DND-41 (cell line): Measurements from ENCODE around the gene FERMT2.
A peak's percentile ranks its signal among the peaks of the same experiment; 100 is the strongest.

Experiments used
- ATAC-seq: fragments of 200-7000 bp; cut with Tn5 transposase; 3 replicates; pipeline ENCODE4 v1.9.1; 2021; ENCODE audit warnings: low read depth; ENCODE audit not compliant: insufficient read depth
- DNase-seq: peaks from one replicate; pipeline ENCODE4 v3.0.0-alpha.2; 2020
- H2AFZ ChIP-seq: 2 replicates; pipeline ENCODE4 v1.6.0; 2012; ENCODE audit warnings: low read depth, low read length
- H3K27ac ChIP-seq: 2 replicates; pipeline ENCODE4 v1.5.1; 2012; ENCODE audit warnings: low read length, inconsistent platforms
- H3K27me3 ChIP-seq: fragments of 200-600 bp; sonication (generic); 2 replicates; pipeline ENCODE4 v1.6.0; 2012; ENCODE audit warnings: low read length, mild to moderate bottlenecking, inconsistent platforms; ENCODE audit not compliant: insufficient read depth, poor library complexity
- H3K36me3 ChIP-seq: 2 replicates; pipeline ENCODE4 v1.5.1; 2012; ENCODE audit warnings: low read length, inconsistent platforms; ENCODE audit not compliant: insufficient read depth
- H3K4me1 ChIP-seq: 2 replicates; pipeline ENCODE4 v1.5.1; 2012; ENCODE audit warnings: mild to moderate bottlenecking, low read length; ENCODE audit not compliant: insufficient read depth
- H3K4me2 ChIP-seq: 2 replicates; pipeline ENCODE4 v1.6.0; 2012; ENCODE audit warnings: mild to moderate bottlenecking, moderate library complexity, low read length, inconsistent platforms; ENCODE audit not compliant: insufficient read depth
- H3K4me3 ChIP-seq, 2 experiments: fragments of 200-600 bp in 1 of 2; shearing (Covaris generic) in 1 of 2; 2 replicates each; pipeline ENCODE4 v1.5.1; 2012 to 2016; ENCODE audit warnings: inconsistent platforms in 2 of 2, low read length in 2 of 2, mild to moderate bottlenecking in 2 of 2, low read depth in 1 of 2, moderate library complexity in 1 of 2
- H3K79me2 ChIP-seq: 2 replicates; pipeline ENCODE4 v1.6.0; 2012; ENCODE audit warnings: low read length, inconsistent platforms; ENCODE audit not compliant: insufficient read depth
- H3K9ac ChIP-seq: 2 replicates; pipeline ENCODE4 v1.6.0; 2012; ENCODE audit warnings: low read depth, mild to moderate bottlenecking, inconsistent platforms, low read length, moderate library complexity
- H3K9me3 ChIP-seq: 2 replicates; pipeline ENCODE4 v1.5.1; 2012; ENCODE audit warnings: low read length, moderate library complexity, mild to moderate bottlenecking, inconsistent platforms; ENCODE audit not compliant: insufficient read depth, severe bottlenecking
- H4K20me1 ChIP-seq: 2 replicates; pipeline ENCODE4 v1.6.0; 2012; ENCODE audit warnings: low read length; ENCODE audit not compliant: insufficient read depth
- CTCF ChIP-seq: IDR thresholded peaks from 2 replicates; pipeline ENCODE4 v1.5.1; 2012; ENCODE audit warnings: borderline replicate concordance, low read length, moderate library complexity, mild to moderate bottlenecking; ENCODE audit not compliant: poor library complexity, severe bottlenecking; ENCODE audit errors: extremely low read depth
- EZH2 ChIP-seq: IDR thresholded peaks from 3 replicates; pipeline ENCODE4 v1.6.1; 2012; ENCODE audit warnings: borderline replicate concordance, low read depth, mild to moderate bottlenecking, moderate library complexity, low read length, inconsistent platforms; ENCODE audit not compliant: severe bottlenecking

Gene FERMT2

GRCh38 chr14:52900731-52901130, 50.1 kb downstream of the FERMT2 start:
- Histone ChIP-seq H3K4me1 (peaks cover 13% of the 10 kb centered on the region), H3K4me3 (no peak overlapping the region), H3K36me3 (peaks cover 10% of the 10 kb centered on the region), H3K9ac (no peak overlapping the region), H3K27ac (no peak overlapping the region), H3K4me2 (no peak overlapping the region), H4K20me1 (no peaks in the 10 kb centered on the region), H3K79me2 (peaks cover 5% of the 10 kb centered on the region), H3K27me3 (no peaks in the 10 kb centered on the region), H3K9me3 (no peaks in the 10 kb centered on the region), H2AFZ (no peak overlapping the region)
- ATAC-seq, result no peak
- DNase-seq, result no peak
- no peak for TF ChIP-seq CTCF
- no peak for TF ChIP-seq EZH2

GRCh38 chr14:52898496-52898895, 52.4 kb downstream of the FERMT2 start:
- no peak for DNase-seq
- no peak overlapping the region for H3K4me2 ChIP-seq
- H3K9ac ChIP-seq, result no peak overlapping the region
- H4K20me1 ChIP-seq, result no peaks in the 10 kb centered on the region
- TF ChIP-seq EZH2 (no peak), CTCF (no peak)
- H3K4me1 ChIP-seq, result peaks cover 29% of the 10 kb centered on the region
- H2AFZ ChIP-seq, result no peak overlapping the region
- no peak overlapping the region for H3K4me3 ChIP-seq
- no peak for ATAC-seq
- H3K9me3 ChIP-seq, result no peaks in the 10 kb centered on the region
- peaks cover 8% of the 10 kb centered on the region for H3K79me2 ChIP-seq
- H3K27ac ChIP-seq, result no peak overlapping the region
- H3K36me3 ChIP-seq, result peaks cover 10% of the 10 kb centered on the region
- no peaks in the 10 kb centered on the region for H3K27me3 ChIP-seq

- peaks cover 8% of the 10 kb centered on the region; the same call in 1 of the 2 replicates for H3K79me2 ChIP-seq
- peaks cover 17% of the 10 kb centered on the region for H3K36me3 ChIP-seq
- DNase-seq (no peak), ATAC-seq (peak; percentile 97)
- no peak for TF ChIP-seq CTCF
- TF ChIP-seq EZH2, result no peak
- H2AFZ ChIP-seq, result 0 out of 2 replicates have a peak overlapping the region, but pooled peaks have one; percentile 6
- peak overlapping the region; percentile 79 for H3K27ac ChIP-seq
- peak overlapping the region; percentile 34 for H3K9ac ChIP-seq
- peaks cover 29% of the 10 kb centered on the region for H3K4me1 ChIP-seq
- no peaks in the 10 kb centered on the region for H3K27me3 ChIP-seq
- peak overlapping the region; percentile 59 for H3K4me2 ChIP-seq
- no peaks in the 10 kb centered on the region for H4K20me1 ChIP-seq
- no peaks in the 10 kb centered on the region for H3K9me3 ChIP-seq
- peak overlapping the region in 1 of 2 experiments; percentile 34; a peak in 2 of 4 replicates for H3K4me3 ChIP-seq
Measured at GRCh38 chr14:52895000-52895399, 55.9 kb downstream of the FERMT2 start.

GRCh38 chr14:52891800-52892199, 59.0 kb downstream of the FERMT2 start:
- no peak overlapping the region for H3K4me3 ChIP-seq
- ATAC-seq, result no peak
- H3K4me1 ChIP-seq, result peaks cover 27% of the 10 kb centered on the region
- H3K4me2 ChIP-seq, result no peak overlapping the region
- H3K27me3 ChIP-seq, result no peaks in the 10 kb centered on the region
- no peaks in the 10 kb centered on the region for H3K9me3 ChIP-seq
- peaks cover 21% of the 10 kb centered on the region for H3K36me3 ChIP-seq
- H2AFZ ChIP-seq, result no peak overlapping the region
- no peak overlapping the region for H3K27ac ChIP-seq
- peaks cover 8% of the 10 kb centered on the region; the same call in 1 of the 2 replicates for H3K79me2 ChIP-seq
- DNase-seq, result no peak
- no peak overlapping the region for H3K9ac ChIP-seq
- no peaks in the 10 kb centered on the region for H4K20me1 ChIP-seq
- TF ChIP-seq EZH2, result no peak
- no peak for TF ChIP-seq CTCF
